ENCODE measurements around the gene APEX2. TPM values are rescaled to one million over a fixed set of nuclear protein-coding genes. Genes with fewer than 3 reads are reported as not detected.

The APEX2 gene
- total RNA-seq, 1 experiment from 2014 or later: 28.5 TPM

DNA sequence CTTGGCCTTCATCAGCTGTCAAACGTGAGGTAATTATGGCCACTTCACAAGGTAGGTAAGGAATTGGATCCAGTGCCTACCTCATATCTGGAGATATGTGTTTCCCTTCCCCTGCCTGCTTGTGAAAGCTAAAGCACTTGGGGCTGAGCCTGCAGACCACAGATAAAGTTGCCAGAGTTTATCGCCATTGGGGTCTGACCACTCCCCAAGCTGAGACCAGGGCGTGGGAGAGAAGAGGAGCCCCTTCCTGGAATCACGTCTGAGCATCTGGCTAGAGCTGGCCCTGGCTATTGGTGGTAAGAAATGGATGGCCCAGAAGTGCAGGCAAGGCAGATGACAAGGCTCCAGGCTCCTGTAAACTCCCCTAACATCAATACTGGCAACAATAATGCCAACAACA lies 27.9 kb downstream of the APEX2 start:
- Mint-ChIP-seq H3K9me3 (peaks cover 57 to 70% of the 10 kb centered on the region in 2 experiments), H3K27me3 (ENCODE audit: low read depth) (no peaks in the 10 kb centered on the region; the same call in 1 of the 2 replicates), H3K27ac (no peak overlapping the region), H3K36me3 (ENCODE audit: insufficient read depth in 1 of 3, low read depth in 3 of 3) (no peaks in the 10 kb centered on the region; a peak in 2 of 7 replicates), H3K4me3 (no peak overlapping the region), H3K4me1 (peaks cover 11% of the 10 kb centered on the region in 2 experiments; a peak in 3 of 4 replicates)
- Histone ChIP-seq H3K23me2 (ENCODE audit: insufficient read length, low read depth, low read length, poor library complexity, severe bottlenecking) (no peaks in the 10 kb centered on the region), H2BK12ac (ENCODE audit: insufficient read length, low read depth, low read length) (no peak overlapping the region), H3K18ac (ENCODE audit: insufficient read length, low read depth, low read length) (no peak overlapping the region), H3K4me2 (ENCODE audit: insufficient read depth, insufficient read length, low read length) (no peak overlapping the region), H3K4ac (ENCODE audit: low read depth, low read length) (no peak overlapping the region), H3K79me1 (ENCODE audit: insufficient read depth, low read depth, low read length, poor library complexity, severe bottlenecking) (no peaks in the 10 kb centered on the region), H3K4me1 (ENCODE audit: insufficient read depth, low read length) (no peaks in the 10 kb centered on the region), H2AFZ (ENCODE audit: low read length) (no peak overlapping the region), H2BK15ac (ENCODE audit: low read depth, low read length) (no peak overlapping the region), H3K79me2 (ENCODE audit: insufficient read depth, low read length) (no peaks in the 10 kb centered on the region), H3K56ac (ENCODE audit: insufficient read length, low read depth, low read length) (no peak overlapping the region), H4K8ac (replicated peaks; ENCODE audit: insufficient read length, low read depth, low read length) (no peak overlapping the region), H3K23ac (ENCODE audit: insufficient read length, low read depth, low read length) (no peak overlapping the region), H2BK20ac (ENCODE audit: low read depth, low read length, poor library complexity, severe bottlenecking) (no peak overlapping the region), H2AK5ac (ENCODE audit: insufficient read length, low read length) (no peak overlapping the region), H3K14ac (ENCODE audit: insufficient read depth, low read length) (no peak overlapping the region), H2BK5ac (ENCODE audit: insufficient read length, low read length) (no peak overlapping the region), H2BK120ac (ENCODE audit: low read depth, low read length, poor library complexity, severe bottlenecking) (no peak overlapping the region), H3K27me3 (ENCODE audit: insufficient read depth, low read length) (no peaks in the 10 kb centered on the region), H3K9me3 (ENCODE audit: control insufficient read depth, low read depth, low read length) (peaks cover 31% of the 10 kb centered on the region), H3K9ac (ENCODE audit: extremely low read depth, insufficient read length, low read length) (no peak overlapping the region), H3T11ph (ENCODE audit: low read length) (no peak overlapping the region), H4K91ac (ENCODE audit: insufficient read length, low read depth, low read length) (no peak overlapping the region), H4K20me1 (ENCODE audit: control insufficient read depth, insufficient read depth, insufficient read length) (no peaks in the 10 kb centered on the region), H3K27ac (ENCODE audit: insufficient read length, low read depth, low read length) (no peak overlapping the region), H4K5ac (ENCODE audit: insufficient read length, low read depth, low read length) (no peak overlapping the region)
- WGBS (ENCODE audit: extremely low coverage, insufficient read length, low lambda C conversion rate): no CpG with 5 or more reads among the region's 4 CpGs
- DNase-seq: no peak
- TF ChIP-seq CTCF (conservative IDR thresholded peaks at IDR 0.05): no peak
